Cerebellar cortex (tissue), 1 donor: ENCODE measurements around the gene CLEC7A.
A peak's percentile ranks its signal among the peaks of the same experiment; 100 is the strongest.

Experiments used
- DNase-seq: peaks from one replicate; pipeline ENCODE4 v3.0.0-alpha.2; 2015; ENCODE audit warnings: low spot score

Gene CLEC7A

DNA sequence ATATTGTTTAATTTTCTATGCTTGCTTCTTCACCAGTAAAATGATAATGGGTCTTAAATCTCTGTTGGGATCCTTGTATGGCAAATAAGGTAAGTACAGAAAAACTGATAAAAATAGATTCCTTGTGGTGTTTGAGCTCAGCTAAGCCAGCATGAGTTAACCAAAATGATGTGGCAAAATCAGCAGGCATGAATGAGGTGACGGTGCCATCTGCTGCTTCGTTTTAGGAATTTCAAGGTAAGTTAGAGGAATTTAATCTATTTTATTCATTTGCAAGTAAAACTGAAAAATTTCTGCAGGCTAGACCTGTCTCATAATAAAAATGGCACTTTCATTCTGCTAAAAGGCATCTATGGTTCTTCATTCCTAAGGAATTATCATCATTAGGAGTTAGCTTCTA lies 10.0 kb upstream of the CLEC7A start:
- peak; percentile 30 for DNase-seq

DNA sequence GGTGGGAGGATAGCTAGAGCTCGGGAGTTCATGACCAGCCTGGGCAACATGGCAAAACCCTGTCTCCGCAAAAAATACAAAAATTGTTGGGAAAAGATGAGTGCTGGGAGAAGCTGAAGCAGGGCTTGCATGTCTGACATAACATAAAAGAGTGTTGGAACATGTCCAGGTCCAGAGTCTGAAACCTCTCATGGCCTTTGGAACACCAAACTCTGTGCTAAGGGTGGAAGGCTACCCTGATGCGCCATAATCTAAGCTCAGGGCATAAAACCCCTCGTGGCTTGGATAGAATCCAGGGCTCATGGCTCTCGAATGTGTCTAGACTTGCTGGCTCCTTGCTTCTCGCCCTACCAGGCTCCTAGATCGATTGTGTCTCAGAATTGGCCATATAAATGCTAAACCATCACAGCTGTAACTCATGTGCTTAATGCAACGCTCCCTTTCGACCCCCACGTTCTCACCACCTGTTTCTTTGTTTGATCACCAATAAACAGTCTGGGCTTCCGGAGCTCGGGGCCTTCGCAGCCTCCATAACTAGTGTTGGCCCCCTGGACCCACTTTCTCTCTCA lies 6.7 kb upstream of the CLEC7A start:
- DNase-seq = no peak

DNA sequence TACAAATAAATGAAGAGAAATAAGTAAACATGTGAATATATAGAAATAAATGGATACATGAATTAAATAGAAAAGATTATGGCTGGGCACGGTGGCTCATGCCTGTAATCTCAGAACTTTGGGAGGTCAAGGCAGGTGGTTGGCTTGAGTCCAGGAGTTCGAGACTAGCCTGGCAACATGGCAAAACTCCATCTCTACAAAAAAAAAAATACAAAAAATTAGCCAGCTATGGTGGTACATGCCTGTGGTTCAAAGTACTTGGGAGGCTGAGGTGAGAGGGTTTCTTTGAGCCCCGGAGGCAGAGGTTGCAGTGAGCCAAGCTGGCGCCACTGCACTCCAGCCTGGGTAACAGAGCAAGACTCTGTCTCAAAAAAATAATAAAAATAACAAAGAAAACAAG lies 5.1 kb upstream of the CLEC7A start:
- DNase-seq = no peak

DNA sequence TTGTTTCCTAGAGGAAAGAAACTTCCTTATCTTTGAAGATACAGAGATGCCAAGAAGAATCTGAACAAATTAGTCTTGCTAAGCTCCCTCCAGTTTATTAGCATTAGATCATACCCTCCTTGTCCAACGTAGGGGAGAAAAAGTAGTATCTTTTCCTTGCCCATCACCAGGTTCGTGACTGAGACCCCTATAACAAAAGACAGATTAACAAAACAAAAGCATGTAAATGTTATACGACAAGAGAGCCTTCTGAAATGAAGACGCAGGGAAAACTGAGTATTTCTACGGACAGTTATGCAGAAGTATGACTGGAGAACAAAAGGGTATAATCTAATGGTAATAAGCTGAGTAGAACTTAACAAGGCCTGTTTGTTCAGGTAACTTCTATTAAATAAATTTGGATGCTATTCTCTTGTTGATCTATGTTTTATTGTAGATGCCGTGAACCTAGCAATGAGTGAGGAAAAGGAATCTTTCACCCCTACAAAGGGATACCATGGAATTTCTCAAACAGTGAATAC lies 2.9 kb upstream of the CLEC7A start:
- no peak for DNase-seq

DNA sequence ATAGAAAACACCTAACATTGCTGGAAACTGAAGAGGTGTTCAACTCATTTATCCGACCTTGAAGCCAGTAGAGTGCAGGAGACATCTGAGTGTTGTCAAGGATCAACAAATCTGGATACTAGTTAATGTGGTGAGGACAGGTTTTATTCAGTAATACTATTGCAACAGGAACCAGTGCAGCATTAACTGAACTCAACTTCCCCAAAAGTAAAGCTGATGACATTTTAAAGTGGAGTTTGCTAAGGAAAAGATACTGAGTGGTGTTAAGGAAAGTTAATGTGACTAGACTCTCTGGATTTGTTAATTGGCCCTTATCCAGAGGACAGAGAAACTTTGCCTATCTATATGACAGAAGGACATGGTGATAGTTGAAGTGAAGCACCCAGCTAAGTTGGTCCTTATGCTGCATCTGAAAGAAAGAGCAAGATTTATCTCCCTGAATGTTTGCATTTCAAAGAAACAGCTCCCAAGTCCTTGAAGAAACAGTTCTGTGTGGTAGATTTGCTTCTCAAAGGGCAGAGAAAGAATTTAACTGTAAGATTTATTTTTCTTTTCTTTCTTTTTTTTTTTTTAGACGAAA lies 1.2 kb upstream of the CLEC7A start:
- no peak for DNase-seq

DNA sequence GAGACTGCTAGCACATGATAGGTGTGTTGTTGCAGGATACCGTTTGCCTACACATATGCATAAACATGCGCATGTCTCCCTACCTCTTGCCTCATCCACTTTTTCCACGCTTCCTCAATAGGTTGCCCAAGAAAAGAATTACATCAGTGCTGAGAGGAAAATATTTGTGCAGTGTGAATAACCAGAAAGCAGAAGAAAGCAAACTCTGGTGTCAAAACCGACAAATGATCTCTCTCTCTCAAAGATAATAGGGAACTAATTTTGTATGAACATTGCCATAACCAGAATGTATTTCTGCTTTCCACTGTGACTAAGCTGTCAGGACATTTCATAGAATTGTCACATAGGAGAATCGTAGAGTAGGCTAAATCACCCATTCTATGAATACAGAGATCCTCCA lies 1.3 kb downstream of the CLEC7A start:
- DNase-seq = no peak

DNA sequence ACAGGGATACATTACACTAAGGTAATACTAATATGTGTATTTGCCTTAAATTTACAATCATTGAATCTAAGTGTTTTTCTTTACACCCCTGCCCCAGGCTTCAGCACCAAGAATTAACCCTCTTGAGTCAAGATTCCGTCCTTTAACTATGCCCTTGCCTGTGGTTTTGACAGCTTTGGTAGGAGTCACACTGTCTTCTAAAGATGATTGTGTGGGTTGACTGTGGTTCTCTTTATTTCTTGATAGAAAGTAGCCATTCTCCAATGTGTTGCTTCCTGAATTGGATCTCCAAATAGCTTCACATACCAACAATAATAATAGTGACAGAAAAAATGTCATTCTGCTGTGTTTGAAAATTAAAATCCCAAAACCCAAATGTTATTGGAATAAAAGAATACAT lies 3.6 kb downstream of the CLEC7A start:
- no peak for DNase-seq

DNA sequence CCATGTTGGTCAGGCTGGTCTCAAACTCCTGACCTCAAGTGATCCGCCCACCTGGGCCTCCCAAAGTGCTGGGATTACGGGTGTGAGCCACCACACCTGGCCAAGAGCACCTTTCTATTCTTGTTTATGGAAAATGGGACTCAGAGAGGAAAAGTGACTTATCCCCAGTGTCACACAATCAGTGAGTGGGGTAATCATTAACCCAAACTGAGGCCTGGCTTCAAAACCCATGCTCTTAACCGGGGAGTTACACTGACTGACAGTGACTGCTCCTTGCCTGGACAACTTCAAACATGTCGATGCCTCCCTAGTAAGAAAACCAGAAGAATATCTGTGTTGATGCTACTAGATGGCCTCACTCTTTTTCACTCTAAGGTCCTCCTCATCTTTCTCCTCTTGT lies 7.3 kb downstream of the CLEC7A start:
- no peak for DNase-seq

DNA sequence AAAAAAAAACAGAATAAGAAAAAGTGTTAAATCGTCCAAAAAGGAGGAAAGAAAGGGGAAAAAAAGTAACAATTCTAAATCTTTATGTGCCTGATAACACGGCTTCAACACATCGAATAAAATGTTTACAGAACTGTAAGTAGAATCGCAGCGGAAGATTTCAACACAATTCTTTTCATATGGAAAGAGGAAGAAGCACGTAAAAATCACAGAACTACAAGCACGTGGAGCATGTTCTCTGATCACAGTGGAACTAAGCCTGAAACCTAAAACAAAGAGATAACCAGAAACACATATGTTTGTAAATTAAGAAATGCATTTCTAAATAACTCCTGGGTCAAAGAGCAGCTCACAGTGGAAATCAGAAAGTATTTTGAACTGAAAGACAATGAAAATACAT lies 8.7 kb downstream of the CLEC7A start:
- no peak for DNase-seq

DNA sequence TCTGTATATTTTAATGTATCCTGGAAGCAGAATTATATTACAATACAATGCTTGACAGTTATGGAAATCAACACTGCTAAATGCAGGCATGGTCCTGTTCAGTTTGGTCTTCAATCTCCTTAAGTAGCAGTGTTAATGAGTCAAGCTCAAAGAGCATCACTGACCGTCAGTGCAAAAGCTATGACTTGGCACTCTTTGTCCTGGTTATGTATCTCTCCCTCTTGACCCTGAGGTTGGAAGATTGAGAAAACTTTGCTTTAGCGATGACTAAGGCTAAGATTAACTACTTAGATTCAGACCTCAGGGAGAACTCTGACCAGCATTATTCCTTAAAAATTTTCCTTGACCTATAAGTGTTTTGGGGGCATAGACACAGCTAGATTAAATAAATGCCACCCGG lies 10.9 kb downstream of the CLEC7A start:
- DNase-seq = no peak

DNA sequence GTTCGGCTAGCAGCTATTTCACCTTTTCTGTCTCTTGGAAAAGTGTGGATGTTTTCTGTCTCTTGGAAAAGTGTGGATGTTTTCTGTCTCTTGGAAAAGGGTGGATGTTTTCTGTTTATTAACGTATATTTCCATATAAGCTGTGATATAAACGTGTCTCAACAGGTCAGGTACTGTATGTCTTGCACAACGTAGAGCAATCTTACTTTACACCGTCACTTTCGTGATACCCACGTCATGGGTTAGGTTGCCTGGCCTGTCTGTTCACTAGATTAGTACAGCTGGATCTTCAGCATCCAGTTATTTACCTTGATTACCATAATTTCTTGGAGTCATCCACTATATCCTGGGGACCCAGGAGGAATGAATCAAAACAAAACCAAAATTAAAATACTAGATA lies 14.1 kb downstream of the CLEC7A start:
- no peak for DNase-seq

DNA sequence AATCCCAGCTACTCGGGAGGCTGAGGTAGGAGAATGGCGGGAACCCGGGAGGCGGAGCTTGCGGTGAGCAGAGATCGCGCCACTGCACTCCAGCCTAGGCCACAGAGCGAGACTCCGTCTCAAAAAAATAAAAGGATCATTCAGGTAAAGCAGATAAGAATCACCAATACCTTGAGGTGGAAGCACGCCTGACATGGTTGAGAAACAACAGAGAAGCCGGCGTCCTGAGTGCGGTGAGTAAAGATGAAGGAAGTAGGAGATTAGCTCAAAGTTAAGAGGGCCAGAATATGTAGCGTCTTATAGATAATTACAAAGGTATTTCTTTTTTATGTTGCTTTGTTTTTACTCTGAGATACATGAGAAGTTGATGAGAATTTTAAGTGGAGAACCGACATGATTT lies 14.7 kb downstream of the CLEC7A start:
- DNase-seq = no peak

DNA sequence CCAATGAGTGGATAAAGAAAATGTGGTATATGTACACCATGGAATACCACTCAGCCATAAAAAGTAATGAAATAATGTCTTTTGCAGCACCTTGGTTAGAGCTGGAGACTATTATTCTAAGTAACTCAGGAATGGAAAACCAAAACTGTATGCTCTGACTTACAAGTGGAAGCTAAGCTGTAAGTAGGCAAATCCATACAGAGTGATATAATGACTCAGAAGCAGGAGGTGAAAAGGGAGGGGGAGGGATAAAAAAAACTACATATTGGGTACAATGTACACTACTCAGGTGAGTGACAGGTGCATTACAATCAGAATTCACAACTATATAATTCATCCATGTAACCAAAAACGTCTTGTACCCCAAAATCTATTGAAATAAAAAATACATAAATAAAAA lies 16.1 kb downstream of the CLEC7A start:
- no peak for DNase-seq

DNA sequence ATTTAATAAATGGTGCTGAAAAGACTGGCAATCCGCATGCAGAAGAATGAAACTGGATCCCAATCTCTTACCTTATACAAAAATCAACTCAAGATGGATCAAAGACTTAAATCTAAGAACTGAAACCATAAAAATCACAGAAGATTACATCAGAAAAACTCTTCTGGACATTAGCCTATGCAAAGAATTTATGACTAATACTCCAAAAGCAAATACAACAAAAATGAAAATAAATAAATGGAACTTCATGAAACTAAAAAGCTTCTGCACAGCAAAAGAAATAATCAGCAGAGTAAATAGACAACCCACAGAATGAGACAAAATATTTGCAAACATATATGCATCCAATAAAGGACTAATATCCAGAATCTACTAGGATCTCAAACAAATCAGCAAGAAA lies 16.9 kb downstream of the CLEC7A start:
- no peak for DNase-seq

DNA sequence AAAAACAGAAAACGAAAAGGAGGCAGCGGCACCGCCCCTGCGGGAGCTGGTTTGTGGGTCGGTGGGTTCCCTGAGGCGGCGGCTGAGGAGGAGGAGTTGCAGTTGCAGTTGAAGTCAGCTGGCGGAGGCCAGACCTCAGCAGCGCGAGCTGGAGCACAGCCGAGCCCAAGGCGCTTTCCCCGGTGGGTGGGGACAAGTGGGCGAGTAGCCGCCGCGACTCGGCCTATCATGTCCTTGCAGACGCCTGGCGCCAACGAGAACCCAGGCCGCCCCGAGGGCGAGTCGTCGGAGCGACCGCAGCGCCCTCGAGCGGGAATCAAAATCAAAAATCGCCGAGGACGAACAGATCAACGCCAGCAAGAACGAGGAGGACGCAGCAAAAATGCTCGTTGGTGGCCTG lies 18.5 kb downstream of the CLEC7A start:
- DNase-seq = no peak

DNA sequence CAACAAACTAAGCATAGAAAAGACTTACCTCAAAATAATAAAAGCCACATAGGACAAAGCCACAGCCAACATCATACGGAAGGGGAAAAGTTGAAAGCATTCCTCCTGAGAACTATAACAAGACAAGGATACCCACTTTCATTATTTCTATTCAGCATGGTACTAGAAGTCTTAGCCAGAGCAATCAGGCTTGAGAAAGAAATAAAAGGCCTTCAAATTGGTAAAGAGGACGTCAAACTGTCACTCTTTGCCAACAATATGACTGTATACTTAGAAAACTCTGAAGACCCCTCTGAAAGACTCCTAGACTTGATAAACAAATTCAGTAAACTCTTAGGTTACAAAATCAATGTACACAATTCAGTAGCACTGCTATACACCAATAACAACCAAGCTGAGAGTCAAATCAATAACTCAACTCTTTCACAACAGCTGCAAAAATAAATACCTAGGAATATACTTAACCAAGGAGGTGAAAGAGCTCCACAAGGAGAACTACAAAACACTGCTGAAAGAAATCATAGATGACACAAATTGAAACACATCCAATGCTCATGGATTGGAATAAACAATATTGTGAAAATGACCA lies 19.6 kb downstream of the CLEC7A start:
- no peak for DNase-seq

DNA sequence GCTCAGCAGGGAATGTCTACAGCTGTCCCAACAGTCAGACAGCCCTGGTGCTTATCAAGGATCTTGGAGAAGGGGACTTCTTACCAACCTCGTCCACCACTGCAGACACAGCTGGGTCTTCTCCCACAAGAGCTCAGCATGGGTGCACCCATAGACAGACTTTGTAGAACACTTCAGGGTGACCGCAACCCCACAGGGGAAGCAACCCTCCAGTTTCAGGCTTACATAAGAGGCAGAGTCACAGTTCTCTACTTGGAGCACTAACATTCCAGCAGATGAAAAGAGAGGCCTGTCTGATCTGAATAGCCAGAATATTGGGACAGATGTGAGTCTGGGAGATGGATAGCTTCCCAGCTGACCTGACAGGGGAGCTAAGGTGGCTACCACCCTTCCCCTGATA lies 27.7 kb downstream of the CLEC7A start:
- DNase-seq = no peak

DNA sequence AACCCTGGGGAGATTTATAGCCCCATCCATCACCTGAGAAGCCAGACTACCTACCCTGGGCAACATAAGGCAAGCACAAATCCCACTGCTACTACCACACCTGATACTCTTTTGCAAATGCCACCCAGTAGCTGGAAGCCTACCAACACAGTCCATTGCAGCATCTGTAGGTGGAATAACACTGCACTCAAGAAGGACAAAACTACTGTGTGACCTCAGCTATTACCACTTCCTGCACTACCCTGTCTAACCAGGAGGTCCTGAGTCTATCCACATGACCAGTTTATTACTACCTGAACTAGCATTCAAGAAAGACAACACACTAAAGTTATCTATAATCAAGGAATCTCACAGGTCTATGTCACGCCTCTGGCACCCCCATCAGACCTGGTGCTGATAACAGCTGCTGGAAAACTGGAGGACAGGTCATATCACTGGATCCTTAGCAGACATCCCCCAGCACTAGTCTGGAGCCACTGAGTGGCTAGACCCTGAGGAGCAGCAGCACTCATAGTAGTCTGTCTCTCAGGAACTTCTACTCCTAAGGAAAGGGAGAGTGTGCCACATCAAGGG lies 28.3 kb downstream of the CLEC7A start:
- no peak for DNase-seq

DNA sequence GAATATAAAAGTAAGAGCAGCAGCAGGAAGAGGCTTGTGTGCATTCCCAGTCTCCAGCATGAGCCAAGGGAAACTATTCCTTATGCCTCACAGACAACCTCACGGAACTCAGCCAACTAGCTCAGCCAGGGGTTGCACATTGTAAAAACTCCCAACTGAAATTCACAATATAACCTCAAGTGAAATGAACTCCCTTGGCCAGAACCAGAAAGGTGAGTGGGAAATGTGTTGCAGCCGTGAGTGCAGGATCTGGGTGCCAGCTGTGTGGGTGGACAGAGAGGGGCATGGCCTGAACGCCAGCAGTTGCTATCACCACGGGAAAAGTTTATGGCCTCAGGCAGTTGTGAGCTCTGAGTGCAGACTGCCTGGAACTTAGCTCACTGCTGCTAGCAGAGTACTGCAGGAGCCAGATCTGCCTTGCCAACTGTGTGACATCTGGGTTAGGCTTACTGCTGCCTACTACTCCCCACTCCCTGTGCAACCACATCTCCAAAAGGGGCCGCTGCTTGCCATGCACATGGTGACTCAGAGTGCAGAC lies 28.9 kb downstream of the CLEC7A start:
- DNase-seq = no peak

DNA sequence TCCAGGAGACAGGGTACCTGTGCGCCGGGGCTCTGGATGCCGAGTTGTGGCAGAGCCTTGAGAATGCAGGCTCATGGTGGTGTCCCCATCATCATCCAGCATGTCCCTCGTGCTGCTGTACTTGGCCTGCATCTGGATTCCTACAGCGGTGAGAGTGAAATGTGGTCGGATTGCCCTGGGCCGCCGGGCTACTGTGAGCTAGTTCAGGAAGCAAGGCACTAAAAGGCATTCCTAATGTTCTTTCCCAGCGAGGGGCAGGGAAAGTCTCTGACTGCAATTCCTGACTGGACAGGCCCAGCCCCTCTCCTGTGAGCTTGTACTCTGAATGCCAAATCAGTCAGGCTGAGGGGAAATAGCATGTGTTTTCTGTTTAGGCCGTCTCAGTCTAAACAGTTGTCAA lies 31.2 kb downstream of the CLEC7A start, which contains the start of gene CLEC1A:
Gene CLEC1A, minus strand, starts transcription at position 195 of the 400 bp plus-strand sequence. Its CDS starts 63 bp downstream, at position 132.
- DNase-seq = no peak

DNA sequence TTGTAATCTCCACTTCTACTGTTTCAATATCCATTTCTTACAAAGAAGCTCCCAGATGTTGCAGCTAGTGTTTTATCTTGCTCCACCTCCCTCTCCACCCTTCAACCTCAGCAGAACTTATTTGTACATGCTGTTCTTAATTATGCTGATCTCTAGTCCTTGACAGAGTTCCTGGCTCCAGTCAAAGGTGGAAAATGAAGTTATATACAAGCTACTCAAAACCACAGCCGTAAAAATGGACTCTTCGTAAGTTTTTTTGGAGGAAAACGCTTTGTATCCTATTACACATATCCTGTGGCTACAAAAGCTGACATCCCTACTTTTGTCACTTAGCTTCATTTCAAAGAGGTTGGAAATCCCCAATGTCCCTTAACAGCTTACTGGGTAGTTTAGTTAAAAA lies 32.5 kb downstream of the CLEC7A start:
- no peak for DNase-seq

DNA sequence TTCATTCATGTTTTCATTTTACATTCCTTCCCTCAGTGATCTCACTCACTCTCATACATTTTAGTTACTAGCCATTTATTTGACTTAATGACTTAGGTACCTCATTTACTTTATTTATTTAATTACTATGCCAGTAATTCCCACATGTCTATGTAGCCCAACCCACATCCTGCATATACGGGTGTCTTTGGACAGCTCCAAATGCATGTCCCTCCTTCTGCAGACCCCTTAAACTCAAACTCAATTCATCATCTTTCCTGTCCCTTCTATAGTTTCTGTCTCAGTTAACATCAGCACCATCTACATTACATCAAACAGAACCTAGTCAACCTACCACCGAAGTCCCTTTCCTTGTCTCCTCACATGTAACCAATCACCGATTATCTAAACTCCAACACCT lies 34.0 kb downstream of the CLEC7A start:
- DNase-seq = no peak
